ENCODE results near the gene BCAS3.

DNA sequence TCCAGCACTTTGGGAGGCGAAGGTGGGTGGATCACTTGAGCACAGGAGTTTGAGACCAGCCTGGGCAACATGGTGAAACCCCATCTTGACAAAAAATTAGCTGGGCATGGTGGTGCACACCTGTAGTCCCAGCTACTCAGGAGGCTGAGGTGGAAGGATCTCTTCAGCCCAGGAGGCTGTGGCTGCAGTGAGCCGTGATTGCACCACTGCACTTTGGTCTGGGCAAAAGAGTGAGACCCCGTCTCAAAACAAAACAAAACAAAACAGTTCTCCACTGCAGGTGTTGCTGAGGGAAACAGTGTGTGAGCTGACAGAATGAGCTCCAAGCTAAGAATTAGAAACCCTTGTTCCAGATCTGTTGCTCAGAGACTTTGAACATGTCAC is 686.8 kb downstream of the BCAS3 start:
- no peak for TF ChIP-seq POLR2A (IDR thresholded peaks at IDR 0.05; ENCODE audit: low read depth, low read length)
- TF ChIP-seq POLR2AphosphoS5 (IDR thresholded peaks at IDR 0.05; ENCODE audit: low read depth, low read length), result no peak
- no peak for TF ChIP-seq SPI1 (IDR thresholded peaks at IDR 0.05; ENCODE audit: low read depth, low read length)
